Activated CD4-positive, alpha-beta T cell treated with anti-CD3 and anti-CD28 coated beads for 24 hours (primary cell): ENCODE measurements around the gene MIOS.

Experiments used
- DNase-seq, 2 donors: peaks; one replicate each; pipeline ENCODE4 v3.0.0-alpha.2; 2020; ENCODE audit warnings: low read depth in 2 of 2

Gene MIOS

DNA sequence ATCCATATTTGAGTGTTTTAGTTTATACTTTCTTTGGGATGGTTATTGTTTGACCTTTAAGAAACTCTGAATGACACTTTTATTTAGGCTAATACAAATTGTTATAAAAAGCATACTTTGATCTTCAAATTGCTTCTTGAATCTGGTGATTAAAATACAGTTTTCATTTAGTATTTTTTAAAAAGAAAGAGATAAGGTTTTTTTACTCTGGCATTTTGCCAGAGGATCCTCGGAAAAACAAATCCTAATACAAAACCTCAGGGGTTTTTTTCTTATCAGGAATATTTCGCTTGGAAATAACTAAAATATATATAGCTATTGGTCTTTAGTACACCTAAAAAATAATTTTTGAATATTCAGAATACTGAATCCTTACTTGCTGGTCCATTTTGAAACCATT lies 17.0 kb downstream of the MIOS start:
- no peak for DNase-seq

DNA sequence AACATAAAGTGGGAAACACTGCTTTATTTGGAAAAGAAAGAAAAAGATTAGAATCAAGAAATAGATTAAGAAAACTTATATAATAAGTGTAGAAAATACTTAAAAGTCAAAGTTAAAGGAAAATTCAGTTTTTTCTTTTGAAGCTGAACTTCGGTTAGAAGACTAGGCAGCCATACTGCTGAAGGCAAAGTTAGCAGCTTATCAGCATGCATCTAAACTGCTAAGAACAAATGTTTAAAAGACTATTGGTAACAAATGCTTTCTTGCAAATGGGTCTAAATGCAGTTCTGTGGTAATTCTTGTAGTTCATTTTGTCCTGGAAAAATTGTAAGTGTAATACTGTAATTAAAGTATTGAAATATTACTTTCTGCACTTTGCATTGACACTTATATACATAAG lies 18.0 kb downstream of the MIOS start:
- DNase-seq, result no peak

DNA sequence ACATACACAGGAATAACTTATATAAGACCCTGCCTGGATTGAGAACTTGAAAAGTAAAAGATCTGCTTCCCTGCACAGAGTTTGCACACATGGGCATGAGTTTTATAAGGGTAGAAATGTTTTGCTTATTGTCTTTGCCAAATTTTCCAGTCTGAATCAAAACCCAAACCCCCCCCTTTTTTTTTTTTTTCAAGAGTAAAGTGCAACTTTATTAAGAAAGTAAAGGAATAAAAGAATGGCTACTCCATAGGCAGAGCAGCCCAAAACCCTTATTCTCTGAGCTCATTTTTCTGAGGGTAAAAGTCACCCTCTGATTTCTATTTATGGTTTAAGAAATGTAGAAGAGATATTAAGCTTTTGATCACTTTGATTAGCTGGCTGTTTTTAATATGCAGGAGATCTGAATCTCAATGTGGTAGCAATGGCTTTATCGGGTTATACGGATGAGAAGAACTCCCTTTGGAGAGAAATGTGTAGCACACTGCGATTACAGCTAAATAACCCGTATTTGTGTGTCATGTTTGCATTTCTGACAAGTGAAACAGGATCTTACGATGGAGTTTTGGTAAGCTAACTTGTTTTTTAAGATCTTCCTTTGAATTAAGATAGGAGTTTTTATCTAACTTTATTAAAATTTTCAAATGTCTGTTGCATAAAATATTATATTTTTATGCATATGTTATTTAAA lies 18.7 kb downstream of the MIOS start:
- no peak for DNase-seq

DNA sequence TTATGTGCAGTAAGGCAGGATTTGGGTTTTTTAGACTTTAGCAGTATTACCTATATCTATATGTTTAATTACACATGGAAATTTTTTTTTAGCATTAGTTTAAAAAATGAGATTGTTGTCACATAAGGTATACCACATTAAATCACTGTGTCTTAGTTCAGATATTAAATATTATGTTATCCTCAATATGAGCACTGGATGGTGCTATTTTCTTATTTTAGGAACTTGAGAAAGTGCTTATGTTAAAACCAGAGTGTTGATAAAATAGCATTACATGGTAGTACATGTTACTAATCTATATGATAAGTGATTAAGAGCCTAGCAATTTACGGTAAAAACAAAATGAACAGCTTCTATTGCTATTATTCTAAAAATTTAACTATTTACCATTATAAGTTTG lies 28.8 kb downstream of the MIOS start:
- no peak for DNase-seq

DNA sequence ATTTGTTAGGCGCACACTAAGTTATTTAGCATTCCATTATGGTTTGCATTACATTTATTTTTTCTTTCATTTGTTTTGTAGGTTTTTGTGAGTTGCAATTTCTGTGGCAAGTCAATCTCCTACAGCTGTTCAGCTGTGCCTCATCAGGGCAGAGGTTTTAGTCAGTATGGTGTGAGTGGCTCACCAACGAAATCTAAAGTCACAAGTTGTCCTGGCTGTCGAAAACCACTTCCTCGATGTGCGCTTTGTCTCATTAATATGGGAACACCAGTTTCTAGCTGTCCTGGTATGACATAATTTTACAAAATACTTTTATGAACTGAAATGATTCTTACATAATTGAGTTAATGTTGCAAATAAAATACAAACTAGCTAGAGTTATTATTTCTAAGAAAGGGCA lies 29.5 kb downstream of the MIOS start:
- no peak for DNase-seq

DNA sequence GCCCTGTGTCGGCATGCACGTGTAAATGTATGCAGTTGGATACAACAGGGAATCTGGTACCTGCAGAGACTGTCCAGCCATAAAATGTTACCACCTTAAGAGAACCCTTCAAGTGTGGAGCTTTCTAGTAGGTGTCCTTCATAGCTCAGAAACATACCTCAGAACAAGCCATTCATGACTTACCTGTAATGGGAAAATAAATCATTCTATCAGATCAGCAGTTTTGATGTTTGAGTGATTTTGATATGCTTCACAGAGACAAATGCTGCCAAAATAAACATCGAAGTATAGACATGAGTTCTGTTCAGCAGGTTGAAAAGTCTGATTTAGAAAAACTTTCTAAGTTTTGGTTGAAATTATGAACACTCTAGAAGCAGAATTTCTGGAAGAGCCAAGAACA lies 40.3 kb downstream of the MIOS start:
- no peak for DNase-seq

DNA sequence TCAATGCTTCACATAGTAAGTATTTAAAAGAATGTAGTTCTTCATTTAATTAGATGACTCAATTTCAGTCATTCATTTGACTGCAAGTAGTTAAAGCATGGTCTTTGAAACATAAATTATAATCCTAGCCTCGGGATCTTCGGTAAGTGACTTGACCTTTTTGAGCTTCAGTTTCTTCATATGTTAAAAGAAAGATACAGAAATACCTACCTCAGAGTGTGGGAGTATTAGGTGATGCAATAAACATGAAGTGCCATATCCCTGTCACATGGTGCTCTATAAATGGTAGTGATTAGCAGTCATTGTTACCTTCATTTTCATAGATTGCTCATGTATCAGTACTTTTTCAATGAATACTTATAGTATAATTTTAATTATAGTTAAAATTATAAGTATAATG lies 42.6 kb downstream of the MIOS start:
- DNase-seq, result no peak

DNA sequence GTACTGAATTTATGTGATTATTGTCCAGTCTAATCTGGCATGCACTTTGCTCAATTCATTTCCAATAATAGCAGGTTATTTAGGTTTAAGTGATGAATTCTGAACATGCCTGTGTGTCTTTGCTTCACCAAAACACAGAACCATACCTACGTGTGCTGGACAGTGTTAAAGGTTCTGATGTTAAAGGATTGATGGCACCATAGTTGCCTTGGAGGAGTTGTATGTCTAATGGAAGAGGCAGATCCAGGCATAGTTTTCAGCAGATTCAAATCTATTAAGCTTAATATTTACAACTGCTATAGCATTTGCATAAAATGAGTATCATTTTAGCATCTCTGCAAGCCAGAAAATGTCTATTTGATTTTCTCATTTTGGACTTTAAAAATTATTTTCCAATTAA lies 45.8 kb downstream of the MIOS start:
- no peak for DNase-seq

DNA sequence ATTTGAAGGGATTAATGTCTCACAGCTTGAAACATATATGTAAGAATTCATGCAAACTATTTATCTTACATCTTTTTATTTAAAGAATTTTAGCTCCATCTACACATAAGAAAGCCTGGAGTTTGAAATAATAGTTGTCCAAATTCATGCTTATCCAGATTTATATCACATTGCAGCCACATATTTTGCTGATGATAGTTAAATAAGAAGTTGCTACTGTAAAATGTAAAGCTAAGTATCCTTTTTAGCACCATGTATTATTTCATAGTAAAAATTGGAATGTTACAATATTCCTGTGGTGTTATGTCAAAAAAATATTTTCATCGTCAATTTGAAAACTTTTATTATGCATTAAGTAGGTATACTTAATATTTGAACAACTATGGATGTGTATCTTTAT lies 46.5 kb downstream of the MIOS start:
- DNase-seq, result no peak

DNA sequence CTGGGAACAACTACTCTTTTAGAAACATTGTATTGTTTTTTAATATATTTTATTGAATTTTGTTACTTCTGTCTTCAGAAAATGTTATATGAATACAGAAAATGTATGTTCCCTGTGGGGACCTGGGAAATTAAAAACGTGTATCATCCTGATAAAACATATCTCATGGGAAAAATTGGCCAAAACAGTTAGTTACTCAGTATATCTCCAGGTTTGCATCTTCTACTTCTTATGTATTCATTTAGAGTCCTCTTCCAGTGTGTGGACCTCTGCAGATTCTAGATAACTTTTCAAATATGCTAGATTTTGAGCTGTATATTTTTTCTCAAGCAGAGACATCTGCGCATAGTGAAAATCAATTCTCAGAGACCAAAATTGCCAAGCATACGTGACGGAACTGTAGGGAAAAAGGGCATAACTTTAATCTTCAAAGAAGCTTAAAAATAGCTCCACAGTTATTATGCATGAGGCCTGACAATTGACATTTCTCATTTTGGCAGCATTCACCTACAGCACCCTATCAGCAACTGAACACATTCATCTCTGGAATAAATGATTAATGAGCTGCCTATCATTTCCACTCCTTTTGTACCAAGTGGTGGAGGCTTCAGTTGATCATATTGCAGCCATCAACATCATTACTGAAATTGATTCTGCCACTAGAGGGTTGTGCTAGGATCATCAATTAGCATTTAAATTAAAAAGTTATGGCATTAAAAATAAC lies 47.5 kb downstream of the MIOS start:
- no peak for DNase-seq

DNA sequence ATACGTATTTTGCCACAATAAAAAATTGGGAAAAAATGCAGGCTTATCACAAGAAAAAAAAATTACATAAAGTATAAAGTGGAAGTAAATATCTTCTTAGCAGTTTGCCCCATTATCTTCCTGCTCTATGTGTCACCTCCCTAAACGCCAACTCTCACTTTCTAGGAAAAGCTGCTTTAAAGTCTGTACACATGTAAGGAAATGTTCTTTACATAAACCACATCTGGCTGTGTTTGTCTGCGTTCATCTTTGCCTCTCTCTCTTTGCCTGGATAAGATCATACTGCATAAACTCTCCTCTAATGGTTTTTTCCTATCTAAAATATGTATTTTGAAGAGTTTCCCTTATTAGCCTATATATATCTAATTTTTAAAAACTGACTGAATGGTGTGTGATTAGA lies 50.9 kb downstream of the MIOS start:
- no peak for DNase-seq

DNA sequence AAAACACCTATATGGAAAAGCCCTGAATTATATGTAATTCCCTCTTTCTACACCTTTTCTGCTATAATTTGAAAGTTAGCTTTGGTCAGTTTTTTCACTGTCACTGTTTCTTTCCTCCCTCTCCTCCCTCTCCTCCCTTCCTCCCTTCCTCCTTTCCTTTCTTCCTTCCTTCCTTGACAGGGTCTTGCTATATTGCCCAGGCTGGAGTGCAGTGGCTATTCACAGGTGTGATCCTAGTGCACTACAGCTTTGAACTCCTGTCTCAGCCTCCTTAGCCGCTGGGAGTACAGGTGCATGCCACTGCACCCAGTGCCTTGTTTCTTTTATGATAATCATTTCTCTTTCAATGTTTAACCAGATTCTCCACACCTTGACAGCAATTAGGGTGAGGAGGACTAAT lies 51.7 kb downstream of the MIOS start:
- no peak for DNase-seq

DNA sequence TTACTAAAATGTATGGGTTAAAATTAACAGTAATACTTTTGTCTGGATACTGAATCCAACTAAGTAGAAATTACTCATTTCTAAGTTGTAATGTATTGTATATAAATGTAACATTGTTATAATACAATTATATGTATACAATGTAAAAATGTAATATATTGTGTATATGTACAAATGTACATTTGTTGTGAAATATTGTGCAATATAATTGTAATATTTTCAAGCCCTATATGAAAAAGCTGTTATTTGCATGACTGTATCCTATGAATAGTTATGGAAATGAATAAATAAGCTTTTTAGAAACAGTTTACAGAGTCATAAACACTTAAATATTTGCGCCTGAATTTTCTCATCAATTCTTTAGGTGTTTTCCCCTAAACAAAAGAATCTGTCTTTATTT lies 53.6 kb downstream of the MIOS start:
- no peak for DNase-seq

DNA sequence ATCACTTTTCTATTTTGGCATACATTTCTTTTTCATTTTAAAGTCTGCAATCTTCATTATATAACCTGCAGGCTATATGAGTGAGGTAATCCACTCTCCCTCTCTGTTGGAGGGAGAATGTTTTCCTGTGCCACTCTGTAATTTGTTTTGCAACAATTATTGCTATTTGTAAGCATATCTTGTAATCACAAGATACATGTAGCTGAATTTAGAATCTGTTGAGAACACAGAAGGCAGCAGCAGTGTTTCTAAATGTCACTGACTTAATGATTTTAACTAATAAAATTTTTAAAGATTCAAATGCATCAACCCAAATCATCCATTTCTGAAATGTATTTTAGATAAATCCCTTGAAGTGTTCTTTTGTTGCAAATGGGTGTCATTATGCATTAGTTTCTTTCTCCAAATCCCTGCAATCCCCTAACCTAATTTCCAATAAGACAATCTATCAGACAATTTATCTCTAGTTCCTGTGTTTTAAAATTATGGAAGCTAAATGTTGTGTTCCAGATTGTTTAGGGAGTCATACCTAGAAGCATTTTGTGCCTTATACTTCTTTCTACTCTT lies 54.0 kb downstream of the MIOS start:
- no peak for DNase-seq

DNA sequence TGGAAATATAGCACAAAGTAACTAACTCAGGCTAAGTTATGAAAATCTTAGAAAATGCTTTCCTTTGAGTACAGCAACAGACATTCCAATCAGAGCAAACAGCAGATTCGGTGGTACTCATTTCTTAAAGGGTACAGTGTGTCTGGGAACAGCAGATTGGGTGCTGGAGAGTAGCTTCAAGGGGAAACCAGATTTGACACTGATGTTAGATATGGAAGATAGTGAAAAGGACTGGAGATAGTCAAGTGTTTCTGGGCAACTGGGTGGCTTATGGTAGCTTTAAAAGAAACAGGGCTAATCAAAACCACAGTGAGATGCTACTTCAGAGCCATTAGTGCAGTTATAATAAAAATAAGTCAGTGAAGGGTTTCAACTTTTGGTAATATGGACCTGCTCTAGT lies 61.8 kb downstream of the MIOS start:
- no peak for DNase-seq

DNA sequence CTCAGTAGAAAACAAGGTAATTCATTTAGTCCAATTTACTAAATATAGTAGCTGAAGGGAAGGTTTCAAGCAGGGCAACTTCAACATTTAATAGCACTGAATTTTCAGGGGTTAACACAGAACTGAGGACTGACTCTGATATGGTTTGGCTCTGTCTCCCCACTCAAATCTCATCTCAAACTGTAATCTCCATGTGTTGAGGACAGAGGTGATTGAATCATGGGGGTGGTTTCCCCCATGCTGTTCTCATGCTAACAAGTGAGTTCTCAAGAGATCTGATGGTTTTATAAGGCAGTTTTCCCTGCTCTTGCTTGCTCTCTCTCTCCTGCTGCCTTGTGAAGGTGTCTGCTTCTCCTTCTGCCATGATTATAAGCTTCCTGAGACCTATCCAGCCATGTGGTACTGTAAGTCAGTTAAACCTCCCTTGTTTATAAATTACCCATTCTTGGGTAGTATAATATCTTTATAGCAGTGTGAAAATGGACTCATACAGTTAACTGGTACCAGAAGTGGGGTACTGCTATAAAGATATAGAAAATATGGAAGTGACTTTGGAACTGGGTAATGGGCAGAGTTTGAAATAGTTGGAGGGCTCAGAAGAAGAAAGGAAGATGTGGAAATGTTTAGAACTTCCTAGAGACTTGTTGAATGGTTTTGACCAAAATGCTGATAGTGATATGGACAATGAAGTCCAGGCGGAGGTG lies 64.1 kb downstream of the MIOS start:
- no peak for DNase-seq

DNA sequence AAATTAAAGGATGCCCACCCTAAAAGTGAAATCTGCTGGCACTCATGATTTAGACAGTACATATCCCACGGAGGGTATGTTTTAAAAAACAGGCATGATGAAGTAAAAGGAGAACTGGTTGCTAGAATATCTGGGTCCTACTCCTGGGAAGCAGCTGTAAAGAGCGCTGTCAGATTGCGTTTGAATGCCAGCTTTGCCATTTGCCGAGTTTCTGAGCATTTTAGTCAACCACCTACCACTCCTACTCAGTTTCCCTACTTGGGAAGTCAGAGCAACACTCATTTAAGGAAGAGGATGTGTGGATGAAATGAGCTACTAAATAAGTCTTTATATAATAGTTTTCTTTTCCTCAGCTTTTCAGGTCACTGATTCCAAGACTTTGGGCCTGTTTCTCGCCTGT lies 72.7 kb downstream of the MIOS start:
- no peak for DNase-seq

DNA sequence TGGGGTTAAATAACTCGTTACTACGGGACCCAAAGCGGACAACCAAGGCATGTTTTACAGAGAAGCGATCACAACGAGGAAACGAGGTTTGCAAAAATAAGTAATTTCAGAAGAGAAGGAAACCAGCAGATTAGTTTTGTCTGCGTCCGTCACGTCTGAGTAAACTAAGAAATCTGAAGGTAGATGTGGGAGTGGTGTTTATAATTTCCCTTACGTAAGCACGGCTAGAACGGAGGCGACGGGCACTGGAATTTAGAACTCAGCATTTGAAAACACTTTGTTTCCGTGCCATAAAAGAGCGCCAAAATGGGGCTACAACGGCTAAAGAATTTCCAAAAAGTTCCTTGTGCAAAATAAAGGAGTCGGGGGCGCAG lies 73.2 kb downstream of the MIOS start:
- DNase-seq, result peak; percentile 13 to 35

DNA sequence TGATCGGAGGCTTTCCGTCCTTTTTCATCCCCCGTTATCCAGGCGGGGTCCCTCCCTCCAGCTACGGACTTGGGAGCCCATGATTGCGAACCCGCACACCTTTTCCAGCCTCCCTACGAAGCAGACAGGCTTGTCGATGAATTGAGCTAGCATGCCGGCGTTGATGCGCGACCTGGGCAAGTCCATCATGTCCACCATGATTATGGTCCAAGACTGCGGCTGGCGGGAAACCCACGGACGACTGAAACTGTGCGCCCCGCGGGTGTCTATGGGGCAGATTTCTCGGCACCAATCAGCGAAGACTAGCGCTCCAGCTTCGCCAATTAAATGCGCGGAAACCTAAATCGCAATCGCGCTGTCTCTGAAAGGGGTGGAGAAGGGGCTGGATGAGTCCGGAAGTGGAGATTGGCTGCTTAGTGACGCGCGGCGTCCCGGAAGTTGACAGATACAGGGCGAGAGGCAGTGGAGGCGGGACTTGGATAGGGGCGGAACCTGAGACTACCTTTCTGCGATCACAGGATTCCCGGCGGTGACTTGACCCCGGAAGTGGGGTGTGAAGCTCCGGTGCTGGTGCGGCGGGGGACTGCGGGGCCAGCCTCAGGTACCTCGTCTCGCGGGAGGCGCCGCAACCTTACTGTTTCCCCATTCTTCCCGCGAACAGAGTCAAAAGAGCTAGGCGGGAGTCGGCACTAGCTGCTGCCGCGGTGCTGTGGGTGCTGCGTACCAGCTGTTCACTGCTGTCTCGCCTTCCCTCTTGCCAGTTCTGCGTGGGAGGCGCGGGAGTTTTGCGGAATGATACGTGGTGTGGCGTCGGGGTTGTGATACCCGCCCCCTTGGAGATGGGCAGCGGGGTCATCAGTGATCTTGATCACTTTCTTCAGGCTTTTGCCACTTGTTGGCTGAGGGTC lies 73.8 kb downstream of the MIOS start, which contains the start of gene UMAD1:
Gene UMAD1 (plus strand): TSS at position 532 of the 908 bp plus-strand sequence. CDS start 32,620 bp downstream, outside the sequence.
- peak; percentile 93 for DNase-seq

DNA sequence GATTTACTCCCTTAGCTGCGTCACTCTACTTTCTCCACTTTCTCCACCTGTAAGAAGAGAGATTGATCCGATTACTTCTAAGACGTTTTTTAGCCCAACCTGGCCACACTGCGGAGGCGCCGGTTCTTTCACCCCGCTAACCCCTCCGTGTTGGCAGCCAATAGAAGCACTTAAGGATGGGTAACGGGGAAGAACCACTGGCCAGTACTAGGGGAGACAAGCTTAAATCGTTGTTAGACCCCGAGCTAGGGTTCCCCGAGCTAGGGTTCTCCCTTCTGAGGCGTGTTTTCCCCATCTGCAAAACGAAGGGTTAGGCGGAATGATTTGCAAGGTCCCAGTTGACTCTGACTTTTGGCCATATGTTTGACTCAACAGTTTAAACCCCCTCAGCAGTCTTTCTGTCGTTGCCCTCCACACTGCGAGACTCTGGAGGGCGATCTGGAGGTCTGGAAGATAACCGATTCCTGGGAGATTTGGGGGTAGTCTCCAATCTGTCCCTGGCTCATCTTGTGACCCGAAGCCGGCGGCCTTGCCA lies 74.5 kb downstream of the MIOS start:
- no peak for DNase-seq

DNA sequence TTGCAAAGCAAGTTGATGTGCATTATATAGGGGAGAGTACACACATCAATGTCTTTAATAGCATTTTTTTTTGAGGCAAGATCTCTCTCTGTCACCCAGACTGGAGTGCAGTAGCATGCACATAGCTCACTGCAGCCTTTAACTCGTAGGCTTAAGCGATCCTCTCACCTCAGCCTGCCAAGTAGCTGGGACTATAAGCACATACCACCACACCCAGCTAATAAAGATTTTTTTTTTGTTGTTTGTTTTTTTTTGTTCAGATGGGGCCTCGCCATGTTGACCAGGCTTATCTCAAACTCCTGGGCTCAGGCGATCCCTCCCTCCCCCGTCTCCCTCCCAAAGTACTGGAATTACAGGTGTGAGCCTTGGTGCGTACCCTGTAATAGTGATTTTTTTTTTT lies 75.4 kb downstream of the MIOS start:
- no peak for DNase-seq
